ENCODE data around the gene NRP2.

- TF ChIP-seq GATA2 (IDR thresholded peaks at IDR 0.05; ENCODE audit: low read depth, low read length) = peak; percentile 63
- no peak for TF ChIP-seq GATA3 (IDR thresholded peaks at IDR 0.05; ENCODE audit: low read depth, low read length)
These were observed 93.0 kb downstream of the NRP2 start for GRCh38 chr2:205775097-205775877.
